HG03095 (cell line): ENCODE results near the gene LAMA2.

Source experiments
- ATAC-seq: cut with Tn5 transposase; IDR thresholded peaks from one replicate; pipeline ENCODE4 v1.9.1; 2021; ENCODE audit warnings: moderate library complexity; ENCODE audit not compliant: unreplicated experiment

Gene LAMA2

GRCh38 chr6:128903715-128904114 lies 20.8 kb downstream of the LAMA2 start:
- ATAC-seq = no peak

GRCh38 chr6:128914051-128914450 lies 31.1 kb downstream of the LAMA2 start:
- no peak for ATAC-seq

- ATAC-seq = no peak
Measured at GRCh38 chr6:128918886-128919285, 35.9 kb downstream of the LAMA2 start.

- ATAC-seq = no peak
Measured at GRCh38 chr6:128919412-128920180, 36.7 kb downstream of the LAMA2 start.

GRCh38 chr6:128925765-128926164 lies 42.8 kb downstream of the LAMA2 start:
- no peak for ATAC-seq

- no peak for ATAC-seq
Measured at GRCh38 chr6:128929869-128930268, 46.9 kb downstream of the LAMA2 start.

GRCh38 chr6:128930321-128930720 lies 47.4 kb downstream of the LAMA2 start:
- ATAC-seq = no peak

- no peak for ATAC-seq
Measured at GRCh38 chr6:128932061-128932460, 49.1 kb downstream of the LAMA2 start.

GRCh38 chr6:128950864-128951263 lies 67.9 kb downstream of the LAMA2 start:
- ATAC-seq = no peak

GRCh38 chr6:128952902-128953301 lies 70.0 kb downstream of the LAMA2 start:
- no peak for ATAC-seq

GRCh38 chr6:128954308-128955043 lies 71.5 kb downstream of the LAMA2 start:
- no peak for ATAC-seq

- ATAC-seq = no peak
Measured at GRCh38 chr6:128963561-128963960, 80.6 kb downstream of the LAMA2 start.

- ATAC-seq = no peak
Measured at GRCh38 chr6:128964233-128964755, 81.4 kb downstream of the LAMA2 start.

GRCh38 chr6:128964771-128965170 lies 81.8 kb downstream of the LAMA2 start:
- no peak for ATAC-seq

- ATAC-seq = no peak
Measured at GRCh38 chr6:128966934-128967333, 84.0 kb downstream of the LAMA2 start.

GRCh38 chr6:128979071-128979470 lies 96.1 kb downstream of the LAMA2 start:
- ATAC-seq = no peak

- no peak for ATAC-seq
Measured at GRCh38 chr6:128981716-128982115, 98.8 kb downstream of the LAMA2 start.

- no peak for ATAC-seq
Measured at GRCh38 chr6:128990360-128990759, 107.4 kb downstream of the LAMA2 start.

GRCh38 chr6:128990915-128991314 lies 108.0 kb downstream of the LAMA2 start:
- no peak for ATAC-seq

- ATAC-seq = no peak
Measured at GRCh38 chr6:128993166-128993565, 110.2 kb downstream of the LAMA2 start.

- no peak for ATAC-seq
Measured at GRCh38 chr6:128997880-128998279, 114.9 kb downstream of the LAMA2 start.
